ENCODE data around the gene TBC1D4. TPM values are rescaled to one million over a fixed set of nuclear protein-coding genes. Genes with fewer than 3 reads are reported as not detected.

The TBC1D4 gene
- total and polyA plus RNA-seq, 2 experiments from 2014 or later: 18.7 to 38.2 TPM

GRCh38 chr13:75473468-75473867 is 8.5 kb downstream of the TBC1D4 start (continued):
- TF ChIP-seq ZNF462 (CRISPR knock-in tag; IDR thresholded peaks at IDR 0.05): no peak
- no peak for TF ChIP-seq STAT1 (IDR thresholded peaks at IDR 0.05; ENCODE audit: unreplicated experiment)
- no peak for TF ChIP-seq POLR2AphosphoS5 (IDR thresholded peaks at IDR 0.05; ENCODE audit: low read depth)
- no peak for TF ChIP-seq EZH2 (IDR thresholded peaks at IDR 0.05; ENCODE audit: low read depth, unreplicated experiment)
- no peak for TF ChIP-seq ZNF114 (CRISPR knock-in tag; IDR thresholded peaks at IDR 0.05)
- TF ChIP-seq CTCF (conservative IDR thresholded peaks at IDR 0.05; ENCODE audit: low read depth in 2 of 2): no peak

GRCh38 chr13:75470676-75471075 is 11.3 kb downstream of the TBC1D4 start:
- H2AFZ ChIP-seq: no peak overlapping the region
- Mint-ChIP-seq H3K4me3 (no peak overlapping the region), H3K4me1 (peaks cover 9% of the 10 kb centered on the region), H3K27me3 (ENCODE audit: insufficient read depth, low read depth, poor library complexity) (no peaks in the 10 kb centered on the region), H3K9me3 (peaks cover 5% of the 10 kb centered on the region), H3K36me3 (ENCODE audit: low read depth) (peaks cover 12% of the 10 kb centered on the region), H3K27ac (no peak overlapping the region)
- no peak overlapping the region for H3K4me2 ChIP-seq
- H3K27ac ChIP-seq (ENCODE audit: low read depth): no peak overlapping the region
- peaks cover 78% of the 10 kb centered on the region for H3K79me2 ChIP-seq (replicated peaks; ENCODE audit: insufficient read depth)
- H3K27me3 ChIP-seq (ENCODE audit: insufficient read depth): no peaks in the 10 kb centered on the region
- no peaks in the 10 kb centered on the region for H3K9me2 ChIP-seq (ENCODE audit: insufficient read depth)
- no peaks in the 10 kb centered on the region for H3K4me1 ChIP-seq (ENCODE audit: insufficient read depth)
- ATAC-seq (no peak), DNase-seq (ENCODE audit: low spot score) (no peak)
- H3F3A ChIP-seq (replicated peaks; ENCODE audit: low read depth): no peaks in the 10 kb centered on the region
- no peak for TF ChIP-seq ZNF331 (CRISPR knock-in tag; IDR thresholded peaks at IDR 0.05; ENCODE audit: low read depth)
- H4K20me1 ChIP-seq (replicated peaks; ENCODE audit: insufficient read depth): peaks cover 3% of the 10 kb centered on the region
- no peaks in the 10 kb centered on the region for H3K36me3 ChIP-seq (ENCODE audit: insufficient read depth)
- H3K4me3 ChIP-seq: no peak overlapping the region
